Pancreas (tissue), 10 donors: ENCODE measurements around the gene DDC. TPM values are rescaled to one million over a fixed set of nuclear protein-coding genes. Genes with fewer than 3 reads are reported as not detected.

ENCODE experiments used
- ATAC-seq, 4 donors: fragments of 200-7000 bp; cut with Tn5 transposase; one replicate each; pipeline versions ENCODE4 v1.8.0 to v1.9.1; 2020; ENCODE audit warnings: mild to moderate bottlenecking in 4 of 4, moderate library complexity in 4 of 4
- DNase-seq, 6 donors: peaks; one replicate each; pipeline ENCODE4 v3.0.0-alpha.2; 2020
- FAIRE-seq: peaks from 2 replicates; lab custom pipeline; 2012; peaks lifted over from hg19 to GRCh38; lab: Jason Lieb, UNC
- H3K27ac ChIP-seq, 4 donors: fragments of 200-600 bp; sonication (generic); 1 replicate in 3 of 4; 2 replicates in 1 of 4; pipeline versions ENCODE4 v1.5.0 to v1.8.0; 2020
- H3K27me3 ChIP-seq, 4 donors: fragments of 200-600 bp; one replicate each; pipeline ENCODE4 v1.8.0; 2021
- H3K36me3 ChIP-seq, 3 donors: fragments of 200-600 bp; sonication (generic) in 1 of 3; one replicate each; pipeline versions ENCODE4 v1.5.0 to v1.8.0; 2020 to 2021
- H3K4me1 ChIP-seq, 3 donors: fragments of 200-600 bp; one replicate each; pipeline ENCODE4 v1.8.0; 2021
- H3K4me3 ChIP-seq, 4 donors: fragments of 200-600 bp; sonication (generic) in 2 of 4; one replicate each; pipeline versions ENCODE4 v1.5.0 to v1.8.0; 2020 to 2021
- H3K9me3 ChIP-seq, 4 donors: fragments of 200-600 bp; one replicate each; pipeline ENCODE4 v1.8.0; 2021
- CTCF ChIP-seq, 4 donors: fragments of 200-600 bp; sonication (generic) in 3 of 4; IDR thresholded peaks; one replicate each; pipeline versions ENCODE4 v1.5.0 to v1.8.0; 2021; ENCODE audit warnings: antibody characterized with exemption in 4 of 4
- WGBS, 2 donors: extraction: QIAGEN DNeasy Blood & Tissue Kit; methylation state at CpG; one replicate each; pipeline ENCODE4 v1.1.7; 2013; 5-methylcytosine and 5-hydroxymethylcytosine counted together
- intact Hi-C, 3 donors: fragments of 100-400 bp; cut with DNase I; formaldehyde crosslinking; loops; one replicate each; pipeline versions ENCODE4 v1.11.1 to v1.14.2; 2022
- polyA plus RNA-seq, 2 donors: library from polyadenylated mRNA; stranded (reverse); fragments of 200-250 nt; gene quantifications; one replicate each; pipeline ENCODE4 v1.2.3, GENCODE V29; 2013
- total RNA-seq, 6 donors: library from RNA; stranded (reverse); fragmentation: NEBNext Ultra II Directional in 4 of 6; extraction: Animal tissue kit (Norgen Biotek cat#: 25700) in 4 of 6; gene quantifications; one replicate each; pipeline versions ENCODE4 v1.2.1 to v1.2.4, GENCODE V29; 2021 to 2023
- donor health status: healthy with polysubstance abuse.
- donor health status: DM: no; HTN: no; CAD: no; lungs with moderate emphysema.
- donor health status: DM: no; HTN: no; CAD: no.
- donor health status: control.
- donor health status: control.
- donor health status: Bipolar disorder and iron deficiency.
- donor health status: DM: yes; HTN: yes; CAD: no.
- donor health status: DM: no; HTN: no; CAD: no.
- donor health status: DM: no; HTN: no; CAD: no.
- donor health status: DM: yes; HTN: yes; CAD: no.

DDC gene
- total and polyA plus RNA-seq, 8 donors, result 2.7 to 25.2 (median 12.0) TPM

DNA sequence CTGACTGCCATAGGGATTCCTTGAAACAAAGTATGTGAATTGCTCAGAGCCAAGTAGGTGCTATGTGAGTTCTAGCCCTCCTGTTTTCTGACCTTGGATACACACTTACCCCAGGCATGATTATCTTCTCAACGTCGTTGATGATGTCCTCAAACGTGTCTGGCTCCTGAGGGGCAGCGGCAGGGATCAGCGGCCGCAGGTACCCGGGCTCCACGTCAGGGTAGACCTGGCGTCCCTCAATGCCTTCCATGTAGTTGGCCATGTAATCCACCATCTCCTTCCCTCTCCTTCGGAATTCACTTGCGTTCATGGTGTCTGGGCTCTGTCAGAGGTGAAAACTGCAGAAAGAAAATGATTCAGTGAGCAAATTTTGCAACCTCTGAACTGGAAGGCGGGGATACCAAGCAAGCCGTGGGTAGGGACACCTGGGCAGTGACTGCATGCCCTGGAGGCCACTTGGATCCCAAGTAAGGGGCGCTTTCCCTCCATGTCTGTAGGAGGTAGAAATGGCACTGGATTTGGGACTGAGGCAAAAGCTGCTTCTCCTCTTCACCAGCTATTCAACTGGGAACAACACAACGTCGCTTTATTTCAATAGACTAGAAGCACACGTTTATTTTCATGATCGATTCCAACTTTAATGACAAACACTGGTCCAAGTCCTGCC, 21.3 kb downstream of the DDC start:
- FAIRE-seq (no peak), DNase-seq (no peak), ATAC-seq (no peak)
- no peaks in the 10 kb centered on the region for H3K36me3 ChIP-seq
- H3K9me3 ChIP-seq, result no peaks in the 10 kb centered on the region
- no peak overlapping the region for H3K4me3 ChIP-seq
- no peak overlapping the region for H3K27ac ChIP-seq
- WGBS, 2 donors, result 89 to 90% methylated on average over 18 of the region's 18 CpGs
- no peaks in the 10 kb centered on the region for H3K4me1 ChIP-seq
- no peaks in the 10 kb centered on the region for H3K27me3 ChIP-seq
- TF ChIP-seq CTCF (IDR thresholded peaks at IDR 0.05), result no peak
- intact Hi-C loops, result no loop called here

DNA sequence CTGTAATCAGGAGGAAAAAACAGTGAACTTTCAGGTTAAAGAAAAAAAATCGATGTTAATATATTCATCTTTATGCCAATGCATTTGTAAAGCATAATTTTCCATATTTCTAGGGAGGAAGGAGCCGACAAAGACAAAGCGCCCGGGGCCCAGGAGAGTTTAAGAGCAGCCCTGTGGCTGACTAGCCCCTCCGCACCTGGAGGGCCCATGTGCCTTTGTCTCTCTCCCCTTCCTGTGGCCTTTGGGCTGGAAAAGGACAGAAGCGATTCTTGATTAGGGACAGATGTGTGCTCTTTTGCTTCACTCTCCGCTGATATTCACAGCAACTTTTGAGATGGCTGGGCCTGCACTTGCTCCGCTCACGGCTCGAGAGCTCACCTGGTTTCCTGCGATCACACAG, 23.1 kb downstream of the DDC start:
- no peak for DNase-seq
- no peak for FAIRE-seq
- Histone ChIP-seq H3K36me3 (no peaks in the 10 kb centered on the region), H3K27me3 (no peaks in the 10 kb centered on the region), H3K4me1 (no peaks in the 10 kb centered on the region), H3K27ac (no peak overlapping the region), H3K9me3 (no peaks in the 10 kb centered on the region), H3K4me3 (no peak overlapping the region)
- no peak for TF ChIP-seq CTCF (IDR thresholded peaks at IDR 0.05)
- WGBS, 2 donors, result 95% methylated on average over 11 of the region's 11 CpGs
- intact Hi-C loops, result no loop called here
- no peak for ATAC-seq

DNA sequence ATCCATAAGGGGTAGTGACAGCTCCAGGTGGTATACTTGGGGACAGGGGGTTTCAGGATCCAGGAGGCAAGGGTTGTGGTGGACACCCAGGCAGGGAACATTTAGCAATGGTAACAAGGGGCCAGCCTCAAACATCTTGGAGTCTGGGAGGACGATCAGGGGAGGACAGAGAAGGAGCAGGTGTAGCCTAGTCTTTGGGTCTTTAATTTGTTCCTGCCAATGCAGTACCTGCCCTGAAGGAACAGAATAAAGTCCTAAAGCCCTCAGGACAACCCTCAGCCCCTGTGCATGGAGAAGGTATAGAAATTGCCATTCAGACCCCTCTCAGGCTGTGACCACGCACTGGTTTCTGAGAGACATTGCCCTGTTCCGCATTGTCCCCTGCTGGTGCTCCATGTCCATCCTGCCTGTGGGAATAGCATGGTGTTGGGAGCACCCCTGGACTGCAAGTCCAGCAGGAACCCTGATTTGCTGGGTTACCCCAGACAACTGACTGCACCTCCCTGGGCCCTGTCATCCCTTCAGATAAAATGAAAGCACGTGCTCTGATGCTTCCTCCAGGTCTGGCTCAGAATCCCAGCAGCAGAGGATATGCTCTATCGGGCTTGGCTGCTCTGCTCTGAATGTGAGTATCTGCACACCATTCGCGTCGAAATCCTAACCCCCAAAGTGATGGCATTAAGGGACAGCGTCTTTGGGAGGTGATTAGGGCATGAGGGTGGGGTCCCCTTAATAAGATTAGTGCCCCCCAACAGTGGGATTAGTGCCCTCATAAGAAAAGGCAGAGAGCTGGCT, 24.2 kb downstream of the DDC start:
- Histone ChIP-seq H3K4me1 (no peaks in the 10 kb centered on the region), H3K4me3 (no peak overlapping the region), H3K9me3 (no peaks in the 10 kb centered on the region), H3K27me3 (no peaks in the 10 kb centered on the region), H3K36me3 (no peaks in the 10 kb centered on the region), H3K27ac (no peak overlapping the region)
- no peak for DNase-seq
- intact Hi-C loops, result no loop called here
- no peak for FAIRE-seq
- ATAC-seq, result no peak
- TF ChIP-seq CTCF (IDR thresholded peaks at IDR 0.05), result no peak
- 94 to 97% methylated on average over 9 of the region's 9 CpGs for WGBS, 2 donors

GRCh38 chr7:50539725-50540124, 25.5 kb downstream of the DDC start:
- intact Hi-C loops, result loop anchor here in 1 of 3 donors (10.0 kb wide), 1 partner anchor 55 kb away; no protein-coding TSS in a partner anchor
- ATAC-seq (no peak), FAIRE-seq (no peak), DNase-seq (no peak)
- TF ChIP-seq CTCF (IDR thresholded peaks at IDR 0.05), result no peak
- 94 to 95% methylated on average over 15 of the region's 15 CpGs for WGBS, 2 donors
- H3K4me3 ChIP-seq, result no peak overlapping the region
- no peaks in the 10 kb centered on the region for H3K9me3 ChIP-seq
- H3K27me3 ChIP-seq, result no peaks in the 10 kb centered on the region
- no peaks in the 10 kb centered on the region for H3K4me1 ChIP-seq
- no peak overlapping the region for H3K27ac ChIP-seq
- H3K36me3 ChIP-seq, result no peaks in the 10 kb centered on the region

GRCh38 chr7:50538478-50538877, 26.7 kb downstream of the DDC start:
- H3K9me3 ChIP-seq, result no peaks in the 10 kb centered on the region
- H3K4me3 ChIP-seq, result no peak overlapping the region
- WGBS, 2 donors, result 95 to 96% methylated on average over 4 of the region's 4 CpGs
- no peaks in the 10 kb centered on the region for H3K27me3 ChIP-seq
- H3K27ac ChIP-seq, result no peak overlapping the region
- no peaks in the 10 kb centered on the region for H3K4me1 ChIP-seq
- ATAC-seq, result no peak
- no peak for DNase-seq
- TF ChIP-seq CTCF (IDR thresholded peaks at IDR 0.05), result no peak
- FAIRE-seq, result no peak
- intact Hi-C loops, result loop anchor here in 1 of 3 donors (10.0 kb wide), 1 partner anchor 56 kb away; no protein-coding TSS in a partner anchor
- no peaks in the 10 kb centered on the region for H3K36me3 ChIP-seq
